Measurements from ENCODE around the gene DIO1. TPM values are rescaled to one million over a fixed set of nuclear protein-coding genes. Genes with fewer than 3 reads are reported as not detected.

The DIO1 gene
- total RNA-seq, 1 donor from 2014 or later = not detected

GRCh38 chr1:53896635-53897229 lies 2.7 kb downstream of the DIO1 start:
- peaks cover 17% of the 10 kb centered on the region for H3K4me1 Mint-ChIP-seq (ENCODE audit: unreplicated experiment)
- no peak for DNase-seq (ENCODE audit: extremely low spot score, unreplicated experiment)
- H3K9me3 Mint-ChIP-seq (ENCODE audit: unreplicated experiment) = no peaks in the 10 kb centered on the region
- H3K36me3 Mint-ChIP-seq (ENCODE audit: unreplicated experiment) = no peaks in the 10 kb centered on the region
- no peak for TF ChIP-seq CTCF (IDR thresholded peaks at IDR 0.05)
- H3K27me3 Mint-ChIP-seq (ENCODE audit: unreplicated experiment) = no peaks in the 10 kb centered on the region
- H3K4me3 Mint-ChIP-seq (ENCODE audit: unreplicated experiment) = no peak overlapping the region
- H3K27ac Mint-ChIP-seq (ENCODE audit: unreplicated experiment) = peak overlapping the region; percentile 60

GRCh38 chr1:53899206-53899628 lies 5.2 kb downstream of the DIO1 start:
- no peak overlapping the region for H3K27ac Mint-ChIP-seq (ENCODE audit: unreplicated experiment)
- TF ChIP-seq CTCF (IDR thresholded peaks at IDR 0.05) = no peak
- no peak overlapping the region for H3K4me3 Mint-ChIP-seq (ENCODE audit: unreplicated experiment)
- peaks cover 34% of the 10 kb centered on the region for H3K4me1 Mint-ChIP-seq (ENCODE audit: unreplicated experiment)
- no peaks in the 10 kb centered on the region for H3K36me3 Mint-ChIP-seq (ENCODE audit: unreplicated experiment)
- H3K27me3 Mint-ChIP-seq (ENCODE audit: unreplicated experiment) = no peaks in the 10 kb centered on the region
- DNase-seq (ENCODE audit: extremely low spot score, unreplicated experiment) = no peak
- no peaks in the 10 kb centered on the region for H3K9me3 Mint-ChIP-seq (ENCODE audit: unreplicated experiment)

- H3K27ac Mint-ChIP-seq (ENCODE audit: unreplicated experiment) = no peak overlapping the region
- no peak for DNase-seq (ENCODE audit: extremely low spot score, unreplicated experiment)
Observed at GRCh38 chr1:53899708-53900107, 5.7 kb downstream of the DIO1 start.

GRCh38 chr1:53902235-53903138 lies 8.5 kb downstream of the DIO1 start:
- DNase-seq (ENCODE audit: extremely low spot score, unreplicated experiment) = no peak
- Mint-ChIP-seq H3K4me1 (ENCODE audit: unreplicated experiment) (peaks cover 25% of the 10 kb centered on the region), H3K27me3 (ENCODE audit: unreplicated experiment) (no peaks in the 10 kb centered on the region), H3K36me3 (ENCODE audit: unreplicated experiment) (no peaks in the 10 kb centered on the region), H3K9me3 (ENCODE audit: unreplicated experiment) (no peaks in the 10 kb centered on the region), H3K27ac (ENCODE audit: unreplicated experiment) (peak overlapping the region; percentile 27), H3K4me3 (ENCODE audit: unreplicated experiment) (no peak overlapping the region)
- no peak for TF ChIP-seq CTCF (IDR thresholded peaks at IDR 0.05)

More at GRCh38 chr1:53899708-53900107, 5.7 kb downstream of the DIO1 start:
- Mint-ChIP-seq H3K4me1 (ENCODE audit: unreplicated experiment) (peaks cover 34% of the 10 kb centered on the region), H3K27me3 (ENCODE audit: unreplicated experiment) (no peaks in the 10 kb centered on the region), H3K4me3 (ENCODE audit: unreplicated experiment) (no peak overlapping the region), H3K36me3 (ENCODE audit: unreplicated experiment) (no peaks in the 10 kb centered on the region), H3K9me3 (ENCODE audit: unreplicated experiment) (no peaks in the 10 kb centered on the region)
- no peak for TF ChIP-seq CTCF (IDR thresholded peaks at IDR 0.05)

- Mint-ChIP-seq H3K27me3 (ENCODE audit: unreplicated experiment) (no peaks in the 10 kb centered on the region), H3K4me1 (ENCODE audit: unreplicated experiment) (peaks cover 18% of the 10 kb centered on the region), H3K4me3 (ENCODE audit: unreplicated experiment) (no peak overlapping the region), H3K36me3 (ENCODE audit: unreplicated experiment) (no peaks in the 10 kb centered on the region), H3K27ac (ENCODE audit: unreplicated experiment) (no peak overlapping the region), H3K9me3 (ENCODE audit: unreplicated experiment) (no peaks in the 10 kb centered on the region)
- DNase-seq (ENCODE audit: extremely low spot score, unreplicated experiment) = no peak
- TF ChIP-seq CTCF (IDR thresholded peaks at IDR 0.05) = no peak
Observed at GRCh38 chr1:53905509-53905908, 11.5 kb downstream of the DIO1 start.

Measured in osteocyte (in vitro differentiated cells).